CD4-positive, alpha-beta T cell treated with Interleukin-15 for 4 hours (primary cell): ENCODE measurements around the gene IFNLR1.

ENCODE experiments used
- DNase-seq: peaks from one replicate; pipeline ENCODE4 v3.0.0-alpha.2; 2020; ENCODE audit warnings: low spot score

Gene IFNLR1

DNA sequence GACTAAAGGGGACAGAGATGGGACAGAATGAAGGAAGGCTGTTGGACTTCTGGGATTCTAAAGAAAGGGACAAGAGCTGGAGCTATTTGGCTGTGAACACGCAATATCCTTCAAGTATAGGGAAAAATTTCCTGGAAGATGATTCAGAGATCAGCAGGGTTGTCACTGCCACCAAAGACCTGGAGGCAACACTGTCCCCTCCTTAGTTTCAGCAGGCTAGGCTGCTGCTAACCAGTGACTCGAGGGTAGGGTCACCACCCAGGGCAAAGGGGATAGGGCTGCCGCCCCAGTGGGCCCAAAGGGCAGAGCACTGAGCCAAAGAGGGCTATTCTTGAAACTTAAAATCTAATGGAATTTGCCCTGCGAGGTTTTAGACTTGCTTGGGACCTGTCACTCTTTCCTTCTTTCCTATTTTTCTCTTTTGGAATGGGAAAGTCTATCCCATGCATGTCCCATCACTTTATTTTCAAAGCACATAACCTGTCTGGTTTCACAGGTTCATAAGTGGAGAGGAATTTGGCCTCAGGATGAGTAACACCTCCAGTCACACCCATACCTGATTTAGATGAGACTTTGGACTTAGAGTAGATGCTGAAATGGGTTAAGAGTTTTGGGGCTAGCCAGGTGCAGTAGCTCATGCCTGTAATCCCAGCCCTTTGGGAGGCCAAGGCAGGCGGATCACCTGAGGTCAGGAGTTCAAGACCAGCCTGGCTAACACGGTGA, 11.9 kb downstream of the IFNLR1 start:
- no peak for DNase-seq

GRCh38 chr1:24173638-24174575, 13.2 kb downstream of the IFNLR1 start:
- no peak for DNase-seq

DNA sequence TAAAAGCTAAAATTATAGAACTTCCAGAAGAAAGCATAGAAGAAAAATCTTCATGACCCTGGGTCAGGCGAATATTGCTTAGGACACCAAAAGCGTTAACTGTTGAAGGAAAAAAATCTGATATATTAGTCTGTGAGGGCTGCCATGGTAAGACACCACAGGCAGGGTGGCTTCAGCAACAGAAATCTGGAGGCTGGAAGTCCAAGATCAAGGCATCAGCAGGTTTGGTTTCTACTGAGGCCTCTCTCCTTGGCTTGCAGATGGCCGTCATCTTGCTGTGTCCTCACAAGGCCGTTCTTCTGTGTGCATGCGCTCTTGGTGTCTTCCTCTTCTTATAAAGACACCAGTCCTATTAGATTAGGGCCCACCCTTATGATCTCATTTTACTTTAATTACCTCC, 14.5 kb downstream of the IFNLR1 start:
- DNase-seq: no peak

DNA sequence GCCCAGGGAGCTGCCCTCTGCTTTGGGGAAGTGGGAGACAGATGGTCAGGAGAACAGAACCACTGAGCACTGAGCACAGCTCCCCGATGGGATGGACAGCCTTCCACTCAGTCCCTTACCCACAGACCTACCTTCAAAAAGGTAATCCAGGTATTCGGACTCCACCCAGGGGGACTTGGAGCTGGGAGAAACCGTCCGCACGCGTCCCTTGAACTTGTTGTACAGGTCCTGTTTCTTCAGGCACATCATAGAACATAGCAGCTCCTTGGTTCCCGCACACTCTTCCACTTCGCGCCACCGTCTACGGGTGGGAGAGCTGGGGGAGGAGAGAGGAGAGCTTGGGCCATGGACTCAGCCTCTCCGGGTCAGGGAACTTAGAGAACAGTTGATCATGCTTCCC, 17.8 kb downstream of the IFNLR1 start:
- DNase-seq: no peak

DNA sequence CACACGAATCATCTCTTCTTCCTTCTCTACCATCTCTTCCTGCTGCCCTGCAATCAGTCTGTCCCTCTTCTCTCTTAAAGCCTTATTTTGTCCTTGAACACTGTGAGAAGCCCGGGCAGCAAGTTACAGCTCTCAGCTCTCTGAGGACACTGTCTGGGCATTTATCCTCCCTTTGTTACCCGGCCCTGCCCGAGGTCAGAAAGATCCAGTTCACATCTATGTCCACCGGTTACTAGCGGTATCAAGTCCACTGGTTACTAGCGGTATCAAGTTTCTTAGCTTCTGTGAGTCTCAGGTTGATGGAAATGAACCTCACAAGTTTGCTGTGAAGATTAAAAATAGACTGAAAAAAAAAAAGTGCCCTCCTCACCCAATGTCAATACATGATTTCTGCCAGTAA, 18.8 kb downstream of the IFNLR1 start:
- DNase-seq: no peak

GRCh38 chr1:24167008-24167407, 20.1 kb downstream of the IFNLR1 start:
- DNase-seq: no peak

DNA sequence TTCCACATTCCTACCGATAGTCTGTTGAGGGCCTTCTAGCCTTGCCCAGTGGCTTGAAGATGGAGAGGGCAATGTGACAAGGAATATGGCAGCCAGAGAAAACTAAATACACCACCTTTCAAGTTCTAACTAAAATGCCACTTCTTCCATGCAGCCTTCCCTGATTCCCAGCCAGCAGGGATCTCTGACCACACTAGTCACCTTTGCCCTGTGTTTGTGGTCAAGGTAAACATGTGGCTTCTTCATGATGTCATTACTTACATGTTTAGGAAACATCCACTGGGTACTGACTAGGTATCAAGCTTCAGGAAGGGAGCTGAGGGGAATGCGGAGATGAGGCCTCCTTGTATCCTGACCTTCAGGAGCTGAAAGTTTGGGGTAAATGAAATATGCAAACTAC, 21.6 kb downstream of the IFNLR1 start:
- no peak for DNase-seq

GRCh38 chr1:24164004-24164403, 23.1 kb downstream of the IFNLR1 start:
- DNase-seq: no peak

- DNase-seq: no peak
These were observed 24.9 kb downstream of the IFNLR1 start for GRCh38 chr1:24162201-24162600.

- no peak for DNase-seq
These were observed 25.8 kb downstream of the IFNLR1 start for GRCh38 chr1:24161270-24161669.

- no peak for DNase-seq
These were observed 27.7 kb downstream of the IFNLR1 start for GRCh38 chr1:24159366-24159765.

- DNase-seq: no peak
These were observed 29.1 kb downstream of the IFNLR1 start for GRCh38 chr1:24157918-24158481.

DNA sequence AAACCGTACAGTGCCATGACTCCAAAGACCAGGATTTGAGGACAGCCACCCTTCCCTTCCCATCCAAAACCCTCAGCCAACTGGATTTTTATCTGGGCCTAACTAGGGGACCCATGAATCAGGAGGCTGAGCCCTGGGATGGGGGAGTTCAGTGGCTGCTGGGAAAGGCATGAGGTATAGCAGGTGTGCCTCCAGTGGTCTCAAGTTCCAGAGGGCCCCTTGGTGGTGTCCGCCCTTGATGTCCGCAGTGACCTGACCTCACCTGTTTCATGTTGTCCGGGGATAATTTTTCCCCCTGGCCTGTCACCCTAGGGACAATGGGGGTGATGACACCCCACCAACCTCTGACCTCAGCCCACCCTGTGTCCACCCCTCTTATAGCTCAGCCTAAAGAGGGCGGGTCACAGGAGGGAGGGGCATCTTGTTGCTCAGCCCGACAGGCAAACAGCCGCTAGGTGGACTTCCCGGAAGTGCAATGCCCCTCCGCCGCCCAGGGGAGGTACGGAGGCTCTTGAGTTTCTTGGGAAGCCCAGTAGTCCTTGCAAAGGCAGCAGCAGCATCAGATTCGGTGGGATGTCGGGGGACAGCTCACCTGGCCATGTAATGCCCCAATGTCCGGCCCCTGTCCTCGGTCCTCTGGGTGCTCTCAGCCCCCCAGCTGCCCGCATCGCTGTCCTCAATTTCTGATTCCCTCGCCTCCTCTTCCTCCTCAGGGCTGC, 30.4 kb downstream of the IFNLR1 start:
- DNase-seq: no peak

DNA sequence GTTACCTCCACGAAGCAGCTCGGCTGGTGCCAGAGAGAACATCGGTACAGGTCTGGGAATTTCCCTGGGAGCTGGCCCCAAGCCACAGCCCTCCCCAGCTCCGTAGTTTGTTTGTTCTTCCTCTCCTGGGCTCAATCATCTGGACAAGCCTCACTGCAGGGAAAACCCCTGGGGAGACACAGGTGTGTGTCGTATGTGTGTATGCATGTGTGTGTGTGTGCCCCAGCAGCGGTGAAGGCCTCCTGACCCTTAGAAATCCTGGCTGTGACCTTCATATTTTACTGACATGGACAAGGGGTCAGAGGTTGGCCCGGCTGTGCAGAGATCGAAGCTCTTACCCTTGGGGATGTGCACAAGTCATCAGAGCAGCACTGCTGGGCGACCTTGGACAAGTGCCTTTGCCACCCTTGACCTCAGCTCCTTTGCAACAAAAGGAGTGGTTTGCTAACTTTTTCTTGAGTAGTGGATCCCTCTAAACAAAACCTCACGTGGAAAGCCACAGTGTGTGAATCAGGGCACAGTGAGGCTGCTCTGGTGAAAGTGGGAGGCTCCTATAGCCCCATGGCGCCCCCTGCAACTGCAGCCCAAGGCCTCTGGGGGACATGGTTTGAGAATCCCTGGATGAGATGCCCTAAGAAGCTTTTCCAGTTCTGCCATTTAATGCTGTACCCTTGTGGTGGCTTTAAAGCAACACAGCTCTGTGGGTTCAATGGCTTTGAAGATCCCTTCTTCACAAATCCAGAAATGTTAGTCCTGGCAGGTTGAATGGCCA, 31.9 kb downstream of the IFNLR1 start:
- DNase-seq: no peak

DNA sequence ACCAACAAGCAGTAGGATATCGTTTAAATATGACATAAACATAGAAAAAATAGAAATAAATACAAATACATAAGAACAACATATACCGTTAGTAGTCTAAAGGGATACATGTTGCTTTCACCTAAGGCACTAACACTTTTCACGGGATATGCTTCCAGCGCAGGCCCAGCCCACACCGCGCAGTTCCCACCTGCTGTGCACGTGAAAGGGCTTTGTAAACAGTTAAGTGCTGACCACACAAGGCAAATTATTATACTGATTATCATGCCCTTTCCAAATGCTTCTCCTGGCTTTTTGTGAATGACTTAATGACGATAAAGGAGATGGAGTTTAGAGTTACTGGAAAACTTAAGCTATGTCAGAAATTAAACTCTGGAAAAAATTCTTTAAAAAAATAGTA, 32.9 kb downstream of the IFNLR1 start:
- DNase-seq: no peak

- DNase-seq: no peak
These were observed 34.2 kb downstream of the IFNLR1 start for GRCh38 chr1:24152631-24153494.

DNA sequence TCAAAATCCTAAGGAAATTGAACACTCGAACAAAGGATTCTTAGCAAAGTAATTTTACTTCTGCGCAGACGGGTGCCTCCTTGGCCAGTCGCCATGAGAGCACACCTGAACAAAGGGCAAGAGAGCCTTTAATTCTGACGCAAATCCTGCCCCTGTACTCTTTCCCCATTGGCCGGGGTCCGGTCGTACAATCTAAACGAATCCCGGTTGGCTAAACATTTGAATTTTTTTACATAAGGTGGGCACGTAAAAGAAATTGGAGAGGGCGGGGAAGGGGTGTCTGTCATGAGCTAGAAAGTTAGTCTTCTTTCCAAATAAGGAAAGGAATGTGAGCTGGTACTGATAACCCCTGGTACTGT, 35.9 kb downstream of the IFNLR1 start:
- DNase-seq: no peak

GRCh38 chr1:24150234-24151174, 36.6 kb downstream of the IFNLR1 start:
- DNase-seq: peak; percentile 83

DNA sequence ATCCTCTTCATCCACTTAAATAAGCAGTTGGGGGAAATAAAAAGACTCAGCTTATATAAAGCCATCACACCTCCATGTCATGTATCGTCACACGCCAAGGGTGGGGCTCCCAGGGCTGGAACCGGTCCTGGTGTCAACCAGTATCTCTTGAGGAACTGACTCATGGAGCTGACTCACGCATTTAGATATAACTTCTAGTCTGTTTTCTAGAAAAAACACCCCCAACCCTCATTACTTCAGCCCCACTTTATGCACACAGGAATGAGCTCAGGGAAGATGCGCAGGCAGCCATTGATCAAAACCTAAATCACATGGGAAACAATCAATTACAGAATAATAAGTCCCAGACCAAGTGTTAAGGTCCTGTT, 37.2 kb downstream of the IFNLR1 start:
- DNase-seq: peak; percentile 51

DNA sequence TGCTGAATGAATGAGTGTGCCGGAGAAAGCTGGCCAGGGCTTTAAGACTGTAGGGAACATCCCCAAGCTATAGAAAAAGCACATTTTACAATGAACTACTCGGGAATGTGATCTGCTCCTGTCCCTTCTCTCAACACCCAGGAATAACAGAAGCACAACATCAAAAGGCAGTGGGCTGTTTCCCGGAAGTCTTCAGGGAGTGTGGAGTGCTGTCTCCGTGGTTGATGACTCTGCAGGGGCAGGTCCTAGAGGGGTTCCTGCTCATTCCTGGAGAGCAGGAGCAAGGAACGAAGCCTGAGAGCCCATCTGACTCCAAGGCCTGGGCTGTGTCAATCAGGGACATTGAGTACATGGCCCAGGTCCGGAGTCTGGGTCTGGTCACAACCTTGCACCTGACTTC, 39.3 kb downstream of the IFNLR1 start:
- DNase-seq: no peak
